ENCODE measurements around the gene PGLYRP2.
"Not testable (repeated sequence)": the region's sequence is repeated elsewhere in the genome, so short reads cannot be mapped to it uniquely, and the experiment has no call there.

The PGLYRP2 gene

GRCh38 chr19:15517778-15518177 is 38.5 kb upstream of the PGLYRP2 start:
- TF ChIP-seq CTCF (conservative IDR thresholded peaks at IDR 0.05; ENCODE audit: low read depth, low read length), result no peak
- no peak overlapping the region for H3K4me3 ChIP-seq (ENCODE audit: low read length)
- no peak for DNase-seq (ENCODE audit: low read depth)

- no peak overlapping the region for H3K4me3 ChIP-seq (ENCODE audit: low read length)
- no peak for TF ChIP-seq CTCF (conservative IDR thresholded peaks at IDR 0.05; ENCODE audit: low read depth, low read length)
- DNase-seq (ENCODE audit: low read depth), result no peak
Observed at GRCh38 chr19:15516363-15516762, 37.1 kb upstream of the PGLYRP2 start.

- not testable (repeated sequence) for DNase-seq (ENCODE audit: low read depth); H3K4me3 ChIP-seq (ENCODE audit: low read length)
Observed at GRCh38 chr19:15515227-15515625, 35.9 kb upstream of the PGLYRP2 start.

- H3K4me3 ChIP-seq (ENCODE audit: low read length), result no peak overlapping the region
- TF ChIP-seq CTCF (conservative IDR thresholded peaks at IDR 0.05; ENCODE audit: low read depth, low read length), result no peak
- no peak for DNase-seq (ENCODE audit: low read depth)
Observed at GRCh38 chr19:15511671-15512424, 32.5 kb upstream of the PGLYRP2 start.

GRCh38 chr19:15508035-15508710 is 28.9 kb upstream of the PGLYRP2 start, which contains the start of gene CYP4F22:
CYP4F22 (plus strand) TSS chr19:15508525; CDS start chr19:15525337, 16,812 bp downstream.
- no peak for TF ChIP-seq CTCF (conservative IDR thresholded peaks at IDR 0.05; ENCODE audit: low read depth, low read length)
- H3K4me3 ChIP-seq (ENCODE audit: low read length), result no peak within 1 kb of the TSS
- no peak for DNase-seq (ENCODE audit: low read depth)

GRCh38 chr19:15507068-15508034 is 28.1 kb upstream of the PGLYRP2 start:
- no peak for TF ChIP-seq CTCF (conservative IDR thresholded peaks at IDR 0.05; ENCODE audit: low read depth, low read length)
- no peak for DNase-seq (ENCODE audit: low read depth)
- H3K4me3 ChIP-seq (ENCODE audit: low read length), result no peak overlapping the region

GRCh38 chr19:15506074-15506571 is 26.8 kb upstream of the PGLYRP2 start:
- no peak for DNase-seq (ENCODE audit: low read depth)
- TF ChIP-seq CTCF (conservative IDR thresholded peaks at IDR 0.05; ENCODE audit: low read depth, low read length), result no peak
- H3K4me3 ChIP-seq (ENCODE audit: low read length), result no peak overlapping the region
